ENCODE results near the gene TMEM154. TPM values are rescaled to one million over a fixed set of nuclear protein-coding genes. Genes with fewer than 3 reads are reported as not detected.

TMEM154 gene
- total and polyA plus RNA-seq, 10 of the 15 experiments (the other 5 are each of a cell fraction or from before 2014, with no cell fraction given) = 5.1 to 41.4 (median 18.2) TPM

DNA sequence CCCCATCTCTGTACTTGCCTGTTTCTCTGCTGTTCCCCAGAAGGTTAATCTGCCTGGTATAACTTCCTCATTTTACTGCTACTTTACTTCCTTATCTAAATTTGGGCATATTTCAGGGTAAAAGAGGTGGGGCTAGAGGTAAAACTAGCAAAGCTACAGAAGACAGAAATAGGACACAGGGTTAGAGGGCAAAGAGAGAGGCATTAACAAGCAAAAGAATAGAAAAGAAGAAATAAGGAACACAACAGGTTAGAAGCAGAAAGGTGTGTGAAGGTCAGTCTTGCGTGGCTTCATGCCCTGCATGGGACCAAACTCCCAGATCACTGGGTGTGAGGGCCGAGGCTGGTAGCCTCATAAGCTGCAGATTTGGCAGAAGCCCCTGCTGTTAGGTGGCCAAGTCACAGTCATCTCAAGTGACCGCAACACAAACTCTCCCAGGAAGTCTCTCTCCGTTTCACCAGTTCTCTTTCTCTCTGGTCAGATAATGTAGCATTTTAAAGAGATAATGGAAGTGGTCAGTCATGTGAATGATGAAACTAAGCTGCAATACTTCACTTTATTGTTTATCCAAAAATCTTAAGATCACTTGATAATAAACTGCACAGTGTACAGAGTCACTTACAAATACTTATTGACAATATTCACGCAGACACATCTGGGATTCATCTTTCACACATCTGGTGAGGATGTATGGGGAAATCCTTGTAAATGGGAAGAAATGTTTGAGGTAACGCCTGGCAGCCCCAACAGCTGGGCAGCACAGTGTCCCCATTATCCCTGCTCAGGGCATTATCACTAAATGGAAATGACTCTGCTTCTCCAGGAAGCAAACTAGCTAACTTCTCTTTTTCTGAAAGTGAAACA lies 16.4 kb downstream of the TMEM154 start (continued):
- TF ChIP-seq, protein P1, sequence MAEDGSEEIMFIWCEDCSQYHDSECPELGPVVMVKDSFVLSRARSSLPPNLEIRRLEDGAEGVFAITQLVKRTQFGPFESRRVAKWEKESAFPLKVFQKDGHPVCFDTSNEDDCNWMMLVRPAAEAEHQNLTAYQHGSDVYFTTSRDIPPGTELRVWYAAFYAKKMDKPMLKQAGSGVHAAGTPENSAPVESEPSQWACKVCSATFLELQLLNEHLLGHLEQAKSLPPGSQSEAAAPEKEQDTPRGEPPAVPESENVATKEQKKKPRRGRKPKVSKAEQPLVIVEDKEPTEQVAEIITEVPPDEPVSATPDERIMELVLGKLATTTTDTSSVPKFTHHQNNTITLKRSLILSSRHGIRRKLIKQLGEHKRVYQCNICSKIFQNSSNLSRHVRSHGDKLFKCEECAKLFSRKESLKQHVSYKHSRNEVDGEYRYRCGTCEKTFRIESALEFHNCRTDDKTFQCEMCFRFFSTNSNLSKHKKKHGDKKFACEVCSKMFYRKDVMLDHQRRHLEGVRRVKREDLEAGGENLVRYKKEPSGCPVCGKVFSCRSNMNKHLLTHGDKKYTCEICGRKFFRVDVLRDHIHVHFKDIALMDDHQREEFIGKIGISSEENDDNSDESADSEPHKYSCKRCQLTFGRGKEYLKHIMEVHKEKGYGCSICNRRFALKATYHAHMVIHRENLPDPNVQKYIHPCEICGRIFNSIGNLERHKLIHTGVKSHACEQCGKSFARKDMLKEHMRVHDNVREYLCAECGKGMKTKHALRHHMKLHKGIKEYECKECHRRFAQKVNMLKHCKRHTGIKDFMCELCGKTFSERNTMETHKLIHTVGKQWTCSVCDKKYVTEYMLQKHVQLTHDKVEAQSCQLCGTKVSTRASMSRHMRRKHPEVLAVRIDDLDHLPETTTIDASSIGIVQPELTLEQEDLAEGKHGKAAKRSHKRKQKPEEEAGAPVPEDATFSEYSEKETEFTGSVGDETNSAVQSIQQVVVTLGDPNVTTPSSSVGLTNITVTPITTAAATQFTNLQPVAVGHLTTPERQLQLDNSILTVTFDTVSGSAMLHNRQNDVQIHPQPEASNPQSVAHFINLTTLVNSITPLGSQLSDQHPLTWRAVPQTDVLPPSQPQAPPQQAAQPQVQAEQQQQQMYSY (CRISPR knock-in tag; IDR thresholded peaks at IDR 0.05) = no peak
- no peak for TF ChIP-seq TBL1XR1 (IDR thresholded peaks at IDR 0.05; ENCODE audit: low read depth, low read length)
- TF ChIP-seq TCF3 (IDR thresholded peaks at IDR 0.05; ENCODE audit: borderline replicate concordance, insufficient read depth, low read depth, low read length) = no peak
- peak in 1 of 2 experiments; percentile 57; a peak in 2 of 4 replicates for TF ChIP-seq ETV6 (conservative IDR thresholded peaks at IDR 0.05 in 1 of 2, IDR thresholded peaks at IDR 0.05 in 1 of 2; ENCODE audit: borderline replicate concordance in 1 of 2, low read depth in 1 of 2)
- no peak for TF ChIP-seq NFYB (IDR thresholded peaks at IDR 0.05; ENCODE audit: insufficient read depth, low read depth, low read length)
- TF ChIP-seq MYB (IDR thresholded peaks at IDR 0.05; ENCODE audit: borderline replicate concordance, low read depth, low read length) = no peak
- peak in 1 of 2 experiments; percentile 24; a peak in 2 of 4 replicates for TF ChIP-seq IKZF2 (IDR thresholded peaks at IDR 0.05)
- TF ChIP-seq YBX1 (IDR thresholded peaks at IDR 0.05) = no peak
- TF ChIP-seq NFIC (IDR thresholded peaks at IDR 0.05; ENCODE audit: low read depth, low read length) = peak; percentile 79
- no peak for TF ChIP-seq SIN3A (IDR thresholded peaks at IDR 0.05; ENCODE audit: low read depth, low read length)
- TF ChIP-seq CTCF (IDR thresholded peaks at IDR 0.05 in 2 of 3, conservative IDR thresholded peaks at IDR 0.05 in 1 of 3; ENCODE audit: control insufficient read depth in 2 of 3, extremely low read depth in 1 of 3, insufficient read depth in 1 of 3, low read depth in 3 of 3, low read length in 3 of 3) = no peak
- TF ChIP-seq ZNF217 (IDR thresholded peaks at IDR 0.05) = no peak
- no peak for TF ChIP-seq NR2C2 (IDR thresholded peaks at IDR 0.05; ENCODE audit: borderline replicate concordance, control insufficient read depth, insufficient read length, low read depth)
- 0 out of 2 replicates have a peak, but pooled peaks have one; percentile 12 for TF ChIP-seq MAX (IDR thresholded peaks at IDR 0.05; ENCODE audit: low read depth, low read length)
- no peak for TF ChIP-seq SREBF1 (IDR thresholded peaks at IDR 0.05; ENCODE audit: low read length)
- TF ChIP-seq FOS (IDR thresholded peaks at IDR 0.05; ENCODE audit: borderline replicate concordance, extremely low read depth, insufficient read length) = no peak
- no peak for TF ChIP-seq RELA (IDR thresholded peaks at IDR 0.05; ENCODE audit: borderline replicate concordance, partially characterized antibody)
- TF ChIP-seq, protein P2, sequence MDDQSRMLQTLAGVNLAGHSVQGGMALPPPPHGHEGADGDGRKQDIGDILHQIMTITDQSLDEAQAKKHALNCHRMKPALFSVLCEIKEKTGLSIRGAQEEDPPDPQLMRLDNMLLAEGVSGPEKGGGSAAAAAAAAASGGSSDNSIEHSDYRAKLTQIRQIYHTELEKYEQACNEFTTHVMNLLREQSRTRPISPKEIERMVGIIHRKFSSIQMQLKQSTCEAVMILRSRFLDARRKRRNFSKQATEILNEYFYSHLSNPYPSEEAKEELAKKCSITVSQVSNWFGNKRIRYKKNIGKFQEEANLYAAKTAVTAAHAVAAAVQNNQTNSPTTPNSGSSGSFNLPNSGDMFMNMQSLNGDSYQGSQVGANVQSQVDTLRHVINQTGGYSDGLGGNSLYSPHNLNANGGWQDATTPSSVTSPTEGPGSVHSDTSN (IDR thresholded peaks at IDR 0.05; ENCODE audit: insufficient replicate concordance, low read depth, low read length) = no peak
- no peak for TF ChIP-seq RCOR1 (conservative IDR thresholded peaks at IDR 0.05; ENCODE audit: low read depth, low read length)
- peak; percentile 70 for TF ChIP-seq DPF2 (IDR thresholded peaks at IDR 0.05)
